ENCODE data around the gene RING1.

Gene RING1

DNA sequence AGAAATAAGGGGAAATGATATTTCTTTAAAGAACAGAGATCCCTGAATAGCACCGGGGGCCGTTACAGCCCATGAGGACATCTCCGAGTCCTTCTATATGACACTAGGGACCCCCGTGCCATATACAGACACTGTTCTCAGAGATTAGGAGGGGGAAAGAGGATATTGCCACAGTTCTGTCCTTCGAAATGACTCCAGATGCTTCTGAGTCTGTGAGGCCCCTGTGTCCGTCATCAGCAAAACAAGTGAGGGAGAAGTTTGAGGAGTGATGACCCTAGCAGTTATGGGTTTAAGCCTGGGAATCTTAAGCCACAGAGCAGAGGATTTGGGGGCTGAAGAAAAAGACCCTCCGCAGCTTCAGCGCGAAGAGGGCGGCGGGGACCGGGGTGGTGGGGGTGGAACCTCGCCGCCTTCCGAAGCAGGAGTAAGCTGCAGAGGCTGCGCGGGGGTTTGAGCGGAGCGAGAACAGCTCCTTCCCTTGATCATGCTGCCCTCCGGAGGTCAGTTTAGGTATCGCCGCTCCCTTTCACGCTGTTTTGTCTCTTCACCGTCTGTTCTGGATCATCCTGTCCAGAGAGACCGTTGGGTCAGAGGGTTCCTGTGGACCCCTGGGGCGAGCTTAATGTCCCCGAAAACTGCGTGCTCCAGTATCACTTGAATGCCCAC, 39.8 kb downstream of the RING1 start:
- DNase-seq (ENCODE audit: low spot score): peak; percentile 91

DNA sequence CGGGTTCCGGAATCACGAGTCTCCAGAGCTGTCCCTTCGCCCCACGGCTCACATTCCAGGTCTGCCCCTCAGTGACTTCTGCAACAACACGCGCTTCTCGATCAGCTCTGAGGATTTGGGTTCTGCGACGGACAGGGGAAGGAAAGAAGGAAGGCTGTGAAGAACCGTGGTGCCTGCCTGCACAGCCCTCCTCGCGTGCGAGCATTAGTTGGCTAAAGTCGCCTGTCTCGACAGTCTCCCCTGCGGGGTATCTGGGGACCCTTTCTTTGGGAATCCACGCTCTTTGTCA, 40.3 kb downstream of the RING1 start:
- DNase-seq (ENCODE audit: low spot score): no peak

DNA sequence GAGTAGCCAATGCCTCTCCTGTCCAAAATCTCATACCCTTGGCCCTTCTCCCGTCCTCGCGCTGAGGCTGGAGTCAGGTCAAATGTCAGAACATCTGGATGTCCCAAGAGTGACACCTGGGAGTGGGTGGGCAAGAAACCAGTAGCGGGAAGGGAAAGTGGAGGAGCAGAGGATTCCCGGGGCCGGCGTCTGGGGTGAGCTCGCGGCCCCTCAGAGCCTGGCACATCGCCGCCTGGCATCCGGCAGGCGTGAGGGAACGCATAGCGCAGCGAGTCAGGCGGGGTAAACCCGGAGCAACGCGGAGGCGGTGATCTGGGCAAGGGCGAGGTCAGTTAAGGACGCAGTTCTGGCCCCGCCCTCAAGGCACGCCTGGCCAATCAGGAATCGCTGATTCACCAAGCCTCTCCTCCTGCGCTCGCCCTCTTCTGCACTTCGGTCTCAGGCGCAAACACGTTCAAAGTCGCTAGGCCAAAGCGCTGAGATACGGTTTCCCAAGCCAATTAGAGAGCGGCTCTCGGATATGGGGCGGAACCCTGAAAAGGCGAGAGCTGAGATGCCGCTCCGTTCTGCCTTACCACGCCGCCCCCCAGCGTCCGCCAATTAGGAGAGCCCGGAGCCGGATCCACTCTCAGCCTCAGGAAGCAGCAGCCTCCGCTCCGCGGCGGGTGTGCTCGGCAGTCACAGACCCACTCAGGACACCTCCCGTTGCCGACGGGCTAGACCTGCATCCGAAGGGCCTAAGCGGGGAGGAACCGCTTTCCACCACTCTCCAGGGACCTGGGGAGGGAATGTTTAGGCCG, 40.8 kb downstream of the RING1 start:
- peak; percentile 100 for DNase-seq (ENCODE audit: low spot score)

DNA sequence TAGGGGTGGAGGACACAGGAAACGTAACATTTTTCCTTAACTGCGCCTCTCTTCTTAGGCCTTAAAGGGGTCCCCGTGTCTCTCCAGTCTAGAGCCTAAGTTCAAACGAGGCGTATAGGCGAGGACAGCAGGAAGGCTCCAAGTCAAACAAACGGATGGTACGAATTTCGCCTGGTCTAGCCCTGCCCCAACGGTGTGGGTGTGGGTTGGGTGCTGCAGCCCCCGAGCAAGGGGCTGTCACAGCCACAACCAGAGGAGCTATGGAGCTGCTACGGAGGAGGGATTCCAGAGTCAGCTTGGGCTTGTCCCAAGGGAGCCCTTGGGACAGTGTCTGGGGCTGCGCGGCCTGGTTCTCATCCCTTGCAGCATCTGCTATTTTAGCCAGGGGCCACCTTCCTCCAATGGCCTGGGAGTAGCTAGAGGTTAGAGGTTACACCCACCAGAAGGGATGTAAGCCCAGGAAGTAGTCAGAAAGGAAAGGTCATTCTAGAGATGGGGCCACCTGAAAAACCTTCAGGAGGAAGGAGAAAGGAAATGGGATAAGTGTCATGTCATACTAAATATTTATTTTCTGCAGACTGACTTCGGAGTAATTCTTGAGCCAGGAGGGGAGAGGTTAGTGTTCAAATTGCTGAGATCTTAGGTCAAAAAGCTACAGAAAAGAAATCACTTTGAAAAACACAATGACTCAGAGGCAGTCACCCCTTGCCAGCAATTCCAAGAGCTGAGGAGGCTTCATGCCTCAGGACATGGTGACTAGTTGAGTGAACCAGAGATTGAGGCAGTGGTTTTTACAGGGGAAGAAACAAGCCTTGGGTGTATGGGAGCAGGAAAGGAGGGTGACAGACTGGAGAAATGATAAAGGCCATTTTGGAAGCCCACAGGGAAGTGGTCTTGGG, 41.7 kb downstream of the RING1 start:
- DNase-seq (ENCODE audit: low spot score): no peak

DNA sequence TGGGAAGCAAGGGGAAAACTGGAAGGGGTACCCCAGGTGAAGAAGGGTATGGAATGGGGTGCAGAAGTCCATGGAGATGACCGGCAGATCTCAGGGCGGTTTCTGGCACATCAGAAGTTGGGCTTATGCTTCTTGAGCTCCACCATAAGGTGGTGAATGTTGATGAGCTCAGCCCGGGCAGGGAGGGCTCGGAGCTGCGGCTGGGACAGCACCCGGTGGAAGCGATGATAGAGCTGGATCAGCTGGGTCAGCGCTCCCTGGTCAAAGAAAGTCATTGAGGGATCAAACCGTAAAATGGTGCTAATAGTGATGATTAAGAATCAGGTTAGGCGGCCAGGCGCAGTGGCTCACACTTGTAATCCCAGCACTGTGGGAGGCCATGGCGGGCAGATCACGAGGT, 42.4 kb downstream of the RING1 start:
- DNase-seq (ENCODE audit: low spot score): no peak

DNA sequence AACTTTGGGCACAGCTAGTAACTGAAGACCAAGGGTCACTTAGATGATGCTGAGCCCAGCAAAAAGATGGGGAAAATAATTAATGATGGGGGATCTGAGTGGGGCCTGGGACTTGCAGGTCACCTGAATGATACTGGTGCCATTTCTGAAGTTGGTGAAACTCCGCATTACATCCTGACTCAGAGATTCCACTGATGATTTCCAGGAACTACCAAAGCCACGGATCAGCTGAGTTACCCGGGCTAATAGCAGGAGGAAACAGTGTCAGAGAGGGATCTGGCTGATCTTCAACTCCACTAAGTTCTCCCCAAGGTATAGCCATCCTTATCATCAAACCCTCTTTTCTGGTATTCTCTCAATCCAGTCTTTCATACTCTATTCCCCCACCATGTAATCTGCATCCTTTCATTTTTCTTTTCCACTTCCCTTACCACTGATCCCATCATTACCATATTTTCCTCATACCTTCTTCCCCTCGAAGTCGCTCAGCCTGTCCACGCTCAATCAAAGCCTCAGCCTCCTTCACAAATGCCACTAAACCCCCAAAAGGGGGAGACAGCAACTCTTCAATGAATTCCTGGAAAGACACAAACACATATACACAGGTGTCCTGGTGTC, 43.2 kb downstream of the RING1 start:
- no peak for DNase-seq (ENCODE audit: low spot score)

DNA sequence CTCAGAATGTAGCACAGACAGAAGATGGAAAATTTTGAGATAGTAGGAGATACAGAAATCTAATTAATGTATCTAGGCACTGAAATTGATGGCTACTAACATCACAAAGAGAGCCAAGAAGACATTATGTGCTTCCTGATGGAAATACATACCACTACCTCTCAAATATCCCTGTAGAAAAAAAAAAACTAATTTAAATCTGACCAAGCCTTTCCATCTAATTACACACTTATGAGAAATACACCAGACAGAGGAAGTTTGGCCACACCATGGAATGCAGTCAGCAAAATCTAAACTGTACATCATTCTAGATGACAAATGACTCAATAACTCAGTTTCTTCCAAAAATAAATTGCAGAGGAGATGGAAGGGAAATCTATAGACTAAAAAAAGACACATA, 44.5 kb downstream of the RING1 start:
- no peak for DNase-seq (ENCODE audit: low spot score)

DNA sequence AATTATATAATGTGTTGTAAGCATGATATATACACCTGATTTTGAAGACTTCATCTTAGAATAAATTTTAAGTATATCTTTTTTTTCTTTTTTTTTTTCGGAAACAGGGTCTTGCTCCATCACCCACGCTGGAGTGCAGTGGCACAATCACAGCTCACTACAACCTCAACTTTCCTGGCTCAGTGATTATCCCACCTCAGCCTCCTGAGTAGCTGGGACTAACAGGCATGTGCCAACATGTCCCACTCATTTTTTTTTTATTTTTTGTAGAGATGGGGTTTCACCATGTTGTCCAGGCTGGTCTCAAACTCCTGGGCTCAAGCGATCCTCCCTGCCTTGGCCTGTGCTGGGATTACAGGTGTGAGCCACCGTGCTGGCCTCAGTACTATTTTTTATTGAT, 46.3 kb downstream of the RING1 start:
- DNase-seq (ENCODE audit: low spot score): no peak

DNA sequence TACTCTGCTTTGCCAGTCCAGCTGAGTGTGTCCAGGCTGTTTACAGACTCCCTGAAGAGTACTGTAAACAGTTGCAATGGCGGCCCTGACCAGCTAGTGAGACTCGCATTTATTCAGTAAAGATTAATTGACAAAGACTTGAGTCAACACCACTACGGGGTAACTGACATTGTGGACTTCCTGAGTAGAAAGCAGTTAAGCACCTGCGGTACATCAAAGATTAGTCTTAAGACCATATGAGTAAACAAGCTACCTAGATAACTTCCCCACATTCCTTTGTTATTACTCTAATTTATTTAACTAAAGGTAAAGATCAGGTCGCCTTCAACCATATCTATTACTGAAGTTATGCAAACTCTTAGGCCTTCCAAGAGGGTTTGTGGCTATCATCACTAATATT, 50.7 kb downstream of the RING1 start:
- no peak for DNase-seq (ENCODE audit: low spot score)

Measured in Ammon's horn (tissue), 1 donor.